ENCODE results near the gene LPCAT1.

Gene LPCAT1

GRCh38 chr5:1431896-1432295, 91.9 kb downstream of the LPCAT1 start:
- DNase-seq (ENCODE audit: low read depth), result no peak
- TF ChIP-seq CTCF (IDR thresholded peaks at IDR 0.05; ENCODE audit: low read length, missing control alignments), result no peak
- H3K4me3 ChIP-seq (replicated peaks; ENCODE audit: low read depth, low read length), result no peak overlapping the region

- TF ChIP-seq CTCF (IDR thresholded peaks at IDR 0.05; ENCODE audit: low read length, missing control alignments), result no peak
- H3K4me3 ChIP-seq (replicated peaks; ENCODE audit: low read depth, low read length), result no peak overlapping the region
- no peak for DNase-seq (ENCODE audit: low read depth)
Observed at GRCh38 chr5:1431021-1431811, 92.5 kb downstream of the LPCAT1 start.

- no peak for DNase-seq (ENCODE audit: low read depth)
- H3K4me3 ChIP-seq (replicated peaks; ENCODE audit: low read depth, low read length), result no peak overlapping the region
- no peak for TF ChIP-seq CTCF (IDR thresholded peaks at IDR 0.05; ENCODE audit: low read length, missing control alignments)
Observed at GRCh38 chr5:1430121-1430795, 93.5 kb downstream of the LPCAT1 start.

GRCh38 chr5:1429496-1429895, 94.3 kb downstream of the LPCAT1 start:
- no peak for DNase-seq (ENCODE audit: low read depth)
- no peak for TF ChIP-seq CTCF (IDR thresholded peaks at IDR 0.05; ENCODE audit: low read length, missing control alignments)
- no peak overlapping the region for H3K4me3 ChIP-seq (replicated peaks; ENCODE audit: low read depth, low read length)

- no peak for TF ChIP-seq CTCF (IDR thresholded peaks at IDR 0.05; ENCODE audit: low read length, missing control alignments)
- no peak overlapping the region for H3K4me3 ChIP-seq (replicated peaks; ENCODE audit: low read depth, low read length)
- no peak for DNase-seq (ENCODE audit: low read depth)
Observed at GRCh38 chr5:1429066-1429465, 94.7 kb downstream of the LPCAT1 start.

- TF ChIP-seq CTCF (IDR thresholded peaks at IDR 0.05; ENCODE audit: low read length, missing control alignments), result no peak
- no peak for DNase-seq (ENCODE audit: low read depth)
- no peak overlapping the region for H3K4me3 ChIP-seq (replicated peaks; ENCODE audit: low read depth, low read length)
Observed at GRCh38 chr5:1428107-1428506, 95.7 kb downstream of the LPCAT1 start.
